IMR-90 (cell line): ENCODE data around the gene TSN. TPM values are rescaled to one million over a fixed set of nuclear protein-coding genes. Genes with fewer than 3 reads are reported as not detected.

ENCODE experiments used
- ATAC-seq: fragments of 200-7000 bp; cut with Tn5 transposase; 2 replicates; pipeline ENCODE4 v1.9.1; 2020; ENCODE audit warnings: low read depth, mild to moderate bottlenecking, moderate library complexity
- BruUV-seq: library from RNA; stranded (reverse); fragments of 400-500 nt; replicated peaks from 2 replicates; lab custom pipeline; 2021; lab: Mats Ljungman, UMichigan
- CTCF ChIA-PET: fragments of 300-600 bp; formaldehyde crosslinking; extraction: SDS; loops from one replicate; lab custom pipeline; 2021; ENCODE audit warnings: antibody characterized with exemption; lab: Yijun Ruan, JAX
- POLR2A ChIA-PET: fragments of 300-600 bp; sonication (Branson Sonifier 250); formaldehyde crosslinking; loops from one replicate; lab custom pipeline; 2022; ENCODE audit warnings: antibody characterized with exemption; ENCODE audit not compliant: unreplicated experiment; lab: Charles Lee
- DNase-seq: peaks from one replicate; pipeline ENCODE4 v3.0.0; 2013
- H2AFZ ChIP-seq: replicated peaks from 2 replicates; pipeline ENCODE3; 2013; ENCODE audit warnings: low read length, mild to moderate bottlenecking; ENCODE audit not compliant: poor library complexity
- H2AK5ac ChIP-seq: 2 replicates; pipeline ENCODE4 v1.6.1; 2013; ENCODE audit warnings: low read depth, low read length, inconsistent platforms
- H2AK9ac ChIP-seq: replicated peaks from 2 replicates; pipeline ENCODE3; 2013; ENCODE audit warnings: mild to moderate bottlenecking, low read depth, low read length, moderate library complexity; ENCODE audit not compliant: poor library complexity
- H2BK120ac ChIP-seq: 2 replicates; pipeline ENCODE4 v1.6.1; 2013; ENCODE audit warnings: low read depth, low read length, inconsistent platforms
- H2BK15ac ChIP-seq: 3 replicates; pipeline ENCODE4 v1.6.1; 2013; ENCODE audit warnings: low read depth, low read length, inconsistent platforms
- H2BK20ac ChIP-seq: 2 replicates; pipeline ENCODE4 v1.6.1; 2013; ENCODE audit warnings: low read depth, mild to moderate bottlenecking, inconsistent platforms, low read length, moderate library complexity
- H2BK5ac ChIP-seq: 2 replicates; pipeline ENCODE4 v1.6.1; 2013; ENCODE audit warnings: mild to moderate bottlenecking, low read depth, low read length, inconsistent platforms; ENCODE audit not compliant: poor library complexity, severe bottlenecking
- H3K14ac ChIP-seq: replicated peaks from 2 replicates; pipeline ENCODE4 v1.6.1; 2013; ENCODE audit warnings: low read depth, low read length, inconsistent platforms
- H3K18ac ChIP-seq: 2 replicates; pipeline ENCODE4 v1.6.1; 2013; ENCODE audit warnings: low read depth, low read length, control low read depth
- H3K23ac ChIP-seq: 2 replicates; pipeline ENCODE4 v1.6.1; 2013; ENCODE audit warnings: low read depth, low read length, inconsistent platforms
- H3K27ac ChIP-seq: 2 replicates; pipeline ENCODE4 v1.5.1; 2013; ENCODE audit warnings: mild to moderate bottlenecking, control low read depth, low read length; ENCODE audit not compliant: insufficient read depth
- H3K27me3 ChIP-seq: 2 replicates; pipeline ENCODE4 v1.6.1; 2013; ENCODE audit warnings: low read length; ENCODE audit not compliant: control insufficient read depth, insufficient read depth
- H3K36me3 ChIP-seq: 2 replicates; pipeline ENCODE4 v1.6.1; 2013; ENCODE audit warnings: low read length, mixed read lengths; ENCODE audit not compliant: control insufficient read depth, insufficient read depth
- H3K4ac ChIP-seq: 2 replicates; pipeline ENCODE4 v1.6.1; 2013; ENCODE audit warnings: low read depth, low read length, inconsistent platforms
- H3K4me1 ChIP-seq: 2 replicates; pipeline ENCODE4 v1.6.1; 2013; ENCODE audit warnings: low read length, mixed read lengths; ENCODE audit not compliant: control insufficient read depth, insufficient read depth
- H3K4me2 ChIP-seq: 2 replicates; pipeline ENCODE4 v1.6.1; 2013; ENCODE audit warnings: low read depth, mild to moderate bottlenecking, control low read depth, low read length, moderate library complexity
- H3K4me3 ChIP-seq: 2 replicates; pipeline ENCODE4 v1.5.1; 2013; ENCODE audit warnings: low read depth, mild to moderate bottlenecking, control low read depth, low read length, moderate library complexity; ENCODE audit not compliant: insufficient read depth
- H3K56ac ChIP-seq: 2 replicates; pipeline ENCODE4 v1.6.1; 2013; ENCODE audit warnings: low read length, inconsistent platforms; ENCODE audit not compliant: insufficient read depth; ENCODE audit errors: extremely low read depth
- H3K79me1 ChIP-seq, 2 experiments: 2 replicates each; pipeline ENCODE4 v1.6.1; 2013; ENCODE audit warnings: low read length in 2 of 2, inconsistent platforms in 1 of 2, low read depth in 1 of 2
- H3K9ac ChIP-seq: 2 replicates; pipeline ENCODE4 v1.6.1; 2013; ENCODE audit warnings: low read depth, low read length, control low read depth
- H3K9me1 ChIP-seq: 2 replicates; pipeline ENCODE4 v1.6.1; 2013; ENCODE audit warnings: low read length, inconsistent platforms; ENCODE audit not compliant: insufficient read depth
- H3K9me3 ChIP-seq: 2 replicates; pipeline ENCODE4 v1.6.1; 2013; ENCODE audit warnings: low read length; ENCODE audit not compliant: control insufficient read depth, insufficient read depth
- H4K20me1 ChIP-seq: 2 replicates; pipeline ENCODE4 v1.6.1; 2013; ENCODE audit warnings: low read length, inconsistent platforms; ENCODE audit not compliant: insufficient read depth
- H4K5ac ChIP-seq: 2 replicates; pipeline ENCODE4 v1.6.1; 2013; ENCODE audit warnings: mild to moderate bottlenecking, low read depth, low read length, control low read depth
- H4K8ac ChIP-seq, 2 experiments: 2 replicates each; pipeline ENCODE4 v1.6.1; 2013; ENCODE audit warnings: low read depth in 2 of 2, low read length in 2 of 2, control low read depth in 1 of 2, inconsistent platforms in 1 of 2
- H4K91ac ChIP-seq: 2 replicates; pipeline ENCODE4 v1.6.1; 2013; ENCODE audit warnings: low read depth, low read length, inconsistent platforms; ENCODE audit not compliant: insufficient read depth
- BHLHE40 ChIP-seq: fragments of 150-350 bp; IDR thresholded peaks from 2 replicates; pipeline ENCODE4 v1.6.1; 2016; ENCODE audit warnings: mild to moderate bottlenecking, low read depth, low read length
- CEBPB ChIP-seq: IDR thresholded peaks from 2 replicates; pipeline ENCODE4 v1.6.1; 2012; ENCODE audit warnings: low read depth, low read length, improper control_type of control experiment
- CHD1 ChIP-seq: IDR thresholded peaks from 2 replicates; pipeline ENCODE4 v1.6.1; 2012; ENCODE audit warnings: low read depth, low read length, improper control_type of control experiment
- FOS ChIP-seq: fragments of 150-350 bp; IDR thresholded peaks from 2 replicates; pipeline ENCODE4 v1.6.1; 2016; ENCODE audit warnings: low read depth, low read length
- MAFK ChIP-seq: IDR thresholded peaks from 2 replicates; pipeline ENCODE4 v1.6.1; 2012; ENCODE audit warnings: low read depth, low read length, improper control_type of control experiment
- MAZ ChIP-seq: IDR thresholded peaks from 2 replicates; pipeline ENCODE4 v1.6.1; 2012; ENCODE audit warnings: low read depth, mild to moderate bottlenecking, low read length, improper control_type of control experiment, moderate library complexity, borderline replicate concordance
- MXI1 ChIP-seq: IDR thresholded peaks from 2 replicates; pipeline ENCODE4 v1.6.1; 2012; ENCODE audit warnings: low read depth, mild to moderate bottlenecking, low read length, moderate library complexity, borderline replicate concordance
- NFE2L2 ChIP-seq: fragments of 150-350 bp; IDR thresholded peaks from 2 replicates; pipeline ENCODE4 v1.6.1; 2016; ENCODE audit warnings: low read depth, mild to moderate bottlenecking, low read length
- POLR2A ChIP-seq: IDR thresholded peaks from 2 replicates; pipeline ENCODE4 v1.6.1; 2012; ENCODE audit warnings: mild to moderate bottlenecking, low read depth, low read length
- RAD21 ChIP-seq: IDR thresholded peaks from 2 replicates; pipeline ENCODE4 v1.6.1; 2012; ENCODE audit warnings: low read length, improper control_type of control experiment
- RCOR1 ChIP-seq: IDR thresholded peaks from 2 replicates; pipeline ENCODE4 v1.6.1; 2012; ENCODE audit warnings: mild to moderate bottlenecking, low read length, improper control_type of control experiment; ENCODE audit not compliant: insufficient replicate concordance
- RFX5 ChIP-seq: IDR thresholded peaks from 2 replicates; pipeline ENCODE4 v1.8.0; 2012; ENCODE audit warnings: low read depth, mild to moderate bottlenecking, low read length, moderate library complexity
- SMC3 ChIP-seq: fragments of 150-350 bp; IDR thresholded peaks from 2 replicates; pipeline ENCODE4 v1.6.1; 2016; ENCODE audit warnings: low read depth, mild to moderate bottlenecking, antibody characterized with exemption, low read length, moderate library complexity
- WGBS, 2 experiments: methylation state at CpG; one replicate each; pipeline versions ENCODE4 v1.1.5 to v1.1.7; 2013; ENCODE audit warnings: missing lambda C conversion rate in 2 of 2; ENCODE audit not compliant: insufficient read length in 1 of 2; ENCODE audit errors: extremely low coverage in 2 of 2; 5-methylcytosine and 5-hydroxymethylcytosine counted together
- dilution Hi-C: fragments of 300-500 bp; cut with HindIII; formaldehyde crosslinking; loops from one replicate; pipeline ENCODE4 v1.14.3; 2018; ENCODE audit warnings: low sequenced_read_pairs; ENCODE audit not compliant: unreplicated experiment
- in situ Hi-C: fragments of 300-500 bp; cut with MboI; formaldehyde crosslinking; loops from 3 replicates; pipeline ENCODE4 v1.14.3; 2019; ENCODE audit warnings: low sequenced_read_pairs, inconsistent platforms, mixed read lengths
- intact Hi-C: fragments of 100-400 bp; cut with micrococcal nuclease; formaldehyde crosslinking; loops from 2 replicates; pipeline ENCODE4 v1.10.0; 2022
- polyA plus RNA-seq, 3 experiments: library from polyadenylated mRNA; depleted of rRNA; stranded (reverse); fragments of >200 nt; gene quantifications; 2 replicates each; pipeline ENCODE4 v1.2.3, GENCODE V29; 2012; ENCODE audit warnings: low replicate concordance in 1 of 3
- total RNA-seq: library from RNA; depleted of rRNA; stranded (reverse); fragments of >200 nt; gene quantifications from 2 replicates; pipeline ENCODE4 v1.2.3, GENCODE V29; 2012
- TF ChIP-seq, protein P1 (sequence below): conservative IDR thresholded peaks from 2 replicates; pipeline ENCODE4 v1.5.1; 2012; ENCODE audit warnings: mild to moderate bottlenecking, low read depth, low read length, improper control_type of control experiment
- TF ChIP-seq, protein P2 (sequence below): fragments of 150-350 bp; IDR thresholded peaks from 2 replicates; pipeline ENCODE4 v1.6.1; 2017; ENCODE audit warnings: mild to moderate bottlenecking, antibody characterized with exemption, low read length, low read depth

Gene TSN
- total and polyA plus RNA-seq, 2 of the 4 experiments (the other 2 are of a cell fraction), result 31.0 to 56.3 TPM

DNA sequence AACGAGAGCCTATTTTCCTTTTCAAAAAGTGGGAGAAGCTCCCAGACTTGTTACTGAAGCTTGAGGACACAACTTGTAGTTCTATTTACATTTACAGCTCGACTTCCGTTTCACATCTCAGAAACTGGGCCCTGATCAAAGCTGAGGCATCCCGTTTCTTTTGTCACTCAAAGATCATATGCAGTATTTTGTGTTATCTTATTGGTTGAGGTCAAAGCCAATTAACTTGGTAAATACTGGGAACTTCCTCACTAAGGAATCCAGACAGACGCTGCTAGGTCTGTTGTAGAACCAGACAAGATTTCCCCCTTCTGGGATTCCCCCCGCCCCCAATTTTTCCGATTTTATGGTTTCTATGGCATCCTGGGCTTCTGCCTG is 50.3 kb downstream of the TSN start:
- ATAC-seq (no peak), DNase-seq (no peak)
- Histone ChIP-seq H2AK5ac (no peak overlapping the region), H3K4ac (no peak overlapping the region), H2BK120ac (no peak overlapping the region), H3K27ac (no peak overlapping the region), H3K4me3 (no peak overlapping the region), H3K4me1 (no peaks in the 10 kb centered on the region), H2BK20ac (no peak overlapping the region), H2BK15ac (no peak overlapping the region), H3K36me3 (no peaks in the 10 kb centered on the region), H2AFZ (no peak overlapping the region), H3K27me3 (peaks cover 13% of the 10 kb centered on the region), H3K9me1 (no peaks in the 10 kb centered on the region), H4K20me1 (no peaks in the 10 kb centered on the region), H4K91ac (no peak overlapping the region), H4K8ac (no peak overlapping the region), H2BK5ac (no peak overlapping the region), H3K56ac (no peak overlapping the region), H3K9me3 (no peaks in the 10 kb centered on the region), H3K9ac (no peak overlapping the region), H2AK9ac (no peak overlapping the region), H3K14ac (no peak overlapping the region), H3K23ac (no peak overlapping the region), H3K79me1 (no peaks in the 10 kb centered on the region), H3K18ac (no peak overlapping the region), H4K5ac (no peak overlapping the region), H3K4me2 (no peak overlapping the region)
- ChIA-PET CTCF (interaction anchor here (0.6 kb wide), 1 partner anchor 381 kb away, joined by 3 read pairs; no protein-coding TSS in a partner anchor), POLR2A (no interaction called here)
- intact Hi-C loops (no loop called here), in situ Hi-C loops (loop anchor here (25.0 kb wide), 1 partner anchor 657 kb away; no protein-coding TSS in a partner anchor), dilution Hi-C loops (no loop called here)
- BruUV-seq, result no TSS peak
- WGBS, 2 experiments, result no CpG with 5 or more reads among the region's 7 CpGs
- TF ChIP-seq BHLHE40 (no peak), RFX5 (no peak), NFE2L2 (no peak), CEBPB (no peak), RCOR1 (no peak), SMC3 (no peak), POLR2A (no peak), CHD1 (no peak), MXI1 (no peak), RAD21 (no peak), MAFK (no peak), MAZ (no peak), FOS (no peak)
- TF ChIP-seq, protein P1, sequence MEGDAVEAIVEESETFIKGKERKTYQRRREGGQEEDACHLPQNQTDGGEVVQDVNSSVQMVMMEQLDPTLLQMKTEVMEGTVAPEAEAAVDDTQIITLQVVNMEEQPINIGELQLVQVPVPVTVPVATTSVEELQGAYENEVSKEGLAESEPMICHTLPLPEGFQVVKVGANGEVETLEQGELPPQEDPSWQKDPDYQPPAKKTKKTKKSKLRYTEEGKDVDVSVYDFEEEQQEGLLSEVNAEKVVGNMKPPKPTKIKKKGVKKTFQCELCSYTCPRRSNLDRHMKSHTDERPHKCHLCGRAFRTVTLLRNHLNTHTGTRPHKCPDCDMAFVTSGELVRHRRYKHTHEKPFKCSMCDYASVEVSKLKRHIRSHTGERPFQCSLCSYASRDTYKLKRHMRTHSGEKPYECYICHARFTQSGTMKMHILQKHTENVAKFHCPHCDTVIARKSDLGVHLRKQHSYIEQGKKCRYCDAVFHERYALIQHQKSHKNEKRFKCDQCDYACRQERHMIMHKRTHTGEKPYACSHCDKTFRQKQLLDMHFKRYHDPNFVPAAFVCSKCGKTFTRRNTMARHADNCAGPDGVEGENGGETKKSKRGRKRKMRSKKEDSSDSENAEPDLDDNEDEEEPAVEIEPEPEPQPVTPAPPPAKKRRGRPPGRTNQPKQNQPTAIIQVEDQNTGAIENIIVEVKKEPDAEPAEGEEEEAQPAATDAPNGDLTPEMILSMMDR, result no peak
- TF ChIP-seq, protein P2, sequence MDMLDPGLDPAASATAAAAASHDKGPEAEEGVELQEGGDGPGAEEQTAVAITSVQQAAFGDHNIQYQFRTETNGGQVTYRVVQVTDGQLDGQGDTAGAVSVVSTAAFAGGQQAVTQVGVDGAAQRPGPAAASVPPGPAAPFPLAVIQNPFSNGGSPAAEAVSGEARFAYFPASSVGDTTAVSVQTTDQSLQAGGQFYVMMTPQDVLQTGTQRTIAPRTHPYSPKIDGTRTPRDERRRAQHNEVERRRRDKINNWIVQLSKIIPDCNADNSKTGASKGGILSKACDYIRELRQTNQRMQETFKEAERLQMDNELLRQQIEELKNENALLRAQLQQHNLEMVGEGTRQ, result no peak
